Forelimb muscle (tissue), 1 donor: ENCODE measurements around the gene EGFLAM. TPM values are rescaled to one million over a fixed set of nuclear protein-coding genes. Genes with fewer than 3 reads are reported as not detected.

ENCODE experiments used
- DNase-seq: peaks from one replicate; pipeline ENCODE4 v3.0.0-alpha.2; 2013; ENCODE audit warnings: low read depth
- polyA plus RNA-seq: library from polyadenylated mRNA; unstranded; fragments of 120-200 nt; gene quantifications from one replicate; pipeline ENCODE4 v1.2.1, GENCODE V29; 2013; ENCODE audit not compliant: insufficient read length

Gene EGFLAM
- polyA plus RNA-seq, 1 donor, result 46.6 TPM

DNA sequence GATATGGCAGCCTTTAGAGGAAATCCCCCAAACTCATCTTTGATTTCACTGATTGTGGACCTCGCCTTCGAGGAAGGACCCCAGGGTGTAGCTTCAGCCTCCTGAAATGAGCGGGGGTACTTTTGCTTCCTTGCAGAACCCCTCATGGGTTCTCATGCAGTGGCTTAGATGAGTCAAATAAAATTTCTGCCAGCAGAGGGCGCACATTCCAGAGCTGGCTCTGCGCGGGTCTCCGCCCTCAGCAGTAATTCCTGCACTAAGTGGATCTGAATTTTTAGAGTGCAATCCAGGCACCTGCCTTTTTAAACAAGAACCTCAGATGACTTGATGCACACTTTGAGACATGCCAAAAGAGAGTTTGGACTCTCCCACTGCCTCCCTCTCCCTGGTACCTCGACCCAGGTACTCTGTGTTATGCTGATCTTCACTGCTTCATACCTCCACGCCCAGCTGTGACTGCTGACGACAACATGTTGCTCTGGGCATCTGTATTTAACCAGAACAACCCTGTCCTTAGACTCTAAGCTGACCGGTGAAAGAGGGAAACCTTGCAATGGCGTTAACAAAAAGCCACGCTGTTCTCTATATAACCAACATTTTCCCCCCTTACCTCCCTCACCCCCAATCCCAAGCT lies 7.3 kb downstream of the EGFLAM start:
- DNase-seq, result peak; percentile 14

GRCh38 chr5:38267372-38267771 lies 9.0 kb downstream of the EGFLAM start:
- no peak for DNase-seq

GRCh38 chr5:38273626-38274025 lies 15.3 kb downstream of the EGFLAM start:
- DNase-seq, result no peak

DNA sequence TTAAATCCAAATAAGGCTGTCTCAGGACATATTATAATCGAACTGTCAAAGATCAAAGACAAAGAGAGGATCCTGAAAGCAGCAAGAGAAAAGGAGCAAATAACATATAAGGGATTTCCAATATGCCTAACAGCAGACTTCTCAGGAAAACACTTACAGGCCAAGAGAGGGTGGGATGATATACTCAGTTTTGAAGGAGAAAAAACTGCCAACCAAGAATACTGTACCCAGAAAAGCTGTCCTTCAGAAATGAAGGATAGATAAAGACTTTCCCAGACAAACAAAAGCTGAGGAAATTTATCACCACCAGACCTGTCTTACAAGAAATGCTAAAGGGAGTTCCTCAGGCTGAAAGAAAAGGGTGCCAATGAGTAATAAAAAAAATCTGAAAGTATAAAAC lies 16.0 kb downstream of the EGFLAM start:
- no peak for DNase-seq

- DNase-seq, result no peak
Observed at GRCh38 chr5:38284384-38284783, 26.0 kb downstream of the EGFLAM start.

- no peak for DNase-seq
Observed at GRCh38 chr5:38285226-38285625, 26.9 kb downstream of the EGFLAM start.

GRCh38 chr5:38286002-38286401 lies 27.6 kb downstream of the EGFLAM start:
- DNase-seq, result no peak

DNA sequence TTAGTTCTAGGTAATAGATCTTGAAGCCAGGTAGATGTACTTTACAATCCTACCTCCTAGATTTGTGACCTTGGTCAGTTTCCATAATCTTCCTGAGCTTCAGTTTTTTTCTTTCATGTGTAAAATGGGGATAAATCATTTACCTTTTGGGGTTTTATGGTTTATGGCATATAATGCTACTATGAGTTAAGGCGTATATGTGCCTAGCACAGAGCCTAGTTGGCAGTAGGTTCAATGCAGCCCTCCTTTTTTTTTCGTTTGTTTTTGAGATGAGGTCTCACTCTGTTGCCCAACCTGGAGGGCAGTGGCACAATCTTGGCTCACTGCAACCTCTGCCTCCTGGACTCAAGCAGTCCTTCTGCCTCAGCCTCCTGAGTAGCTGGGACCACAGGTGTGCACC lies 28.8 kb downstream of the EGFLAM start:
- DNase-seq, result no peak

DNA sequence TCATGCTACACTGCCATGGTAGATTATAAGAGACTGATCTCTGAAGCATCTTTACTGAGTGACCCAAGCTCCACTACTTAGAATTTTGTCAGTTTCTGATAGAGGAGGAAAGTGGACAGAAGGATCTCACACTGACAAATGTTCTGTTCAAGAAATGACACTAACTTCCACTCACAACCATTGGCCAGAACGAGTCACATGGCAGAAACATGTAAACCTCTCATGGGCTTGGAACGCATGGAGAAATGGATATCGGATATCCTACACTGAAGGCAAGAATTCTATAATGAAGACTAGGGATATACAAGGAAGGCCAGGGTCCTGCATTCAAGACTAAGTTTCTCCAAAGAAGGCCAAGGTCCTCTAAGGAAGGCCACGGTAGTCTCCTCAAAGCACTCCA lies 31.1 kb downstream of the EGFLAM start:
- no peak for DNase-seq

DNA sequence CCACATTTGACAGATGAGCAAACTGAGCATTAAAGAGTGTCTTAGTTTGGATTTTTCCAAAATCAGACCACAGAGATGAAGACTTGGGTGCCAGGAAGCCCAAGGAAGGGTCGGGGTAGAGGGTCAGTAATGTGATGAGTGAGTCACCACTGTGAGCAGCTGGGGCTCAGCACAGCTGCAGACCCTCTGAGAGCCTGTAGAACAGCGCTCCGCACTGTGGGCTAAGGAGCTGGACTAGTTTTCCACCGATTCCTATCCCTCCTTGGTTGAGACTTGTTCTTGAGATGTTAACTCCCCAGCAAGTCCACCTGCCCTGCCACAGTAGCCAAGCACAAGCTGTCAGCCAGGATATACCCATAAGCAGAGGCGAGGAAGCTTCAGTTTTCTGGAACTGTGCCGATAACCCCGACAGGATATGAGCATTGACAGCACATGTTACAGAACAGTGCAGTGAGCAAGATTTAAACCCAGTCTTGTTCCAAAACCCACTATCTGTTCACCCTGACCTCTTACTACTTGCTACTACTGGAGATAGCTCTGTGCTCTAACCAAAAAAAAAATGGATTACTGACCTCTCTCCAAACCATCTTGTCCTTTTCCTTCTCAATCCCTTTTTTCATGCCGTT lies 31.8 kb downstream of the EGFLAM start:
- DNase-seq, result no peak

DNA sequence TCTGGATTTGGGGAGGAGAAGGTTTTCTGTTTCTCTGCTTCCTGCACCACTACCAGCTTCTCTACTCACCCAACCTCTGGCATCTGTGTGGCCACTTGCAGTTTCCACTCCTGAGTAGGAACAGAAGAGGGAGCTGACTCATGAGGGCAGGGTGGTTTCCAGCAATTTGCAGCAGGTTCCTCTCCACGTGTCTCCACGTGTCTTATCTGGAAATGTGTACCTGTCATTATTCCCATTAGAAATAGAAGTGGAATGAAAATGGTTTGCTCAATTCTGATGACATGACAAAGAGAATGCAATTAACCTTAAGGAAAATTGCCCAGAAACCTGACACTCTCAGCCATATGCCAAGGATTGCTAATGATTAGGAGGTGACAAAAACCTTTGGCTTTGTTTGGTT lies 33.0 kb downstream of the EGFLAM start:
- no peak for DNase-seq

- no peak for DNase-seq
Observed at GRCh38 chr5:38292228-38292627, 33.9 kb downstream of the EGFLAM start.

GRCh38 chr5:38295751-38296150 lies 37.4 kb downstream of the EGFLAM start:
- DNase-seq, result no peak

GRCh38 chr5:38297830-38298608 lies 39.7 kb downstream of the EGFLAM start:
- DNase-seq, result peak; percentile 20

- DNase-seq, result no peak
Observed at GRCh38 chr5:38299585-38299984, 41.2 kb downstream of the EGFLAM start.

GRCh38 chr5:38305148-38305547 lies 46.8 kb downstream of the EGFLAM start:
- no peak for DNase-seq

DNA sequence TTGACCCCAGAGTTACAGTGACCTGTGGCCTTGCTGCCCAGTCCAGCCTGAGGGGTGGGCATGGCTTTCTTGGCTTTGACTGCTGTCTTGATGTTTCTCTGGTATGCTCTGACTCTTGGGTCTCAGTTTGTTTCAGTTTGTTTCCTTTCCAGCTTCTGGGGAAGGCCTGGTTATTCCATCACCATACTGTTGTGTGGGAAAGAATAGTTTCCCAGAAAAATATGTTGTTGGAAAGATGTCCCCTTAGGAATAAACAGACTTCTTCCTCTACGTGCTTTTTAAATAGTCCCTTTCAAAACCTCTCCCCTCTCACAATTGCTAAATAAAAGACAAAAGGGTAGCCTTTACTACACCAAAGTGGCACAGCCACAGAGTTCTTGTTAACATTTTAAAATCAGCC lies 49.5 kb downstream of the EGFLAM start:
- no peak for DNase-seq

DNA sequence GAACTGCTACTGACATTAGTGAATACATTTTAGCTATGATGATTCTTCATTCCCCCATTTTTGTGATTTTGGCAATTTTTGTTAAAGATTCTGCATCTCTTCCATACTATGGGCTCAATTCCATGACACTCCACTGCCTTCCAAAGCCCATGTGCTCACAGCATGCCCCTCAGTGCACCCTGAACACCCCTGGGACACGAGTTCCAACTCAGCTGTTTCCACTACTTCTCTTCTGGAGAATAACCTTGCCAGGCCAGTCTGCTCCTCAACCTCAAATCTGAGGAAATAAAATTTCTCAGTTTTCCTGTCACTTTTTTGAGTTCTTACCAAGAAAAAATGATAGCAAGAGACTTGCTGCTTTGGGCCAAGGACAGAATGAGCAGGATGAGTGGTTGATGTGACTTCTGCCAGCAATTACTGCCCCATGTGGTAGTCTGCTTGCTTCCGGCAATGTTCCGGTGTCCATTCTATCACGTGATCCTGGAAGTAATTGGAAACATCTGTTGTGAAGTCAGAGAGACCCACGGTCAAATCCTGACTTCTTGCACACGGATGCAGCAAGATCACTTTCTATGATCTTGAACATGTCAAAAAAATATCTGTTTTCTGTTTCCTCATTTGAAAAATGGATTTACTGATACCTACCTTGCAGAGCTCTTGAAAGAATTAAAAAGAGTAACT lies 58.3 kb downstream of the EGFLAM start:
- DNase-seq, result peak; percentile 56

DNA sequence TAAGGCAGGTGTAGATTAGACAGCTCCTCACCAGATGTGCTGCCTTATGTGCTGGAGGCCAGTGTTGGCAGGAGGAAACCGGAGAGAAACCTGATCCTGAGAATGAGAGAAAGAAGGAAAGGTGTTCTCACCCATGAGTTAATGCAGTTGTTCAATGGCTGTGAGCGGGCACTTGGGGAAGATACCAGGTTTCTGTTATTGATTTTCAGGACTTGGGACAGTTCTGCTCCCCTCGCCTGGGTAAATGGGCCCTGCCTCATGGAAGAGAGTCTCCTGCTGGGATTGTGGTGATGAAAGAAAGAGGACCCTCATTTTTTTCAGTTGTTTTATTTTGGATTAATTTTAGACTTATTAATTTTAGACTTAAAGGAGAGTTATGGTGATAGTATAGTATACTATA lies 59.5 kb downstream of the EGFLAM start:
- no peak for DNase-seq

- no peak for DNase-seq
Observed at GRCh38 chr5:38319491-38319890, 61.1 kb downstream of the EGFLAM start.

DNA sequence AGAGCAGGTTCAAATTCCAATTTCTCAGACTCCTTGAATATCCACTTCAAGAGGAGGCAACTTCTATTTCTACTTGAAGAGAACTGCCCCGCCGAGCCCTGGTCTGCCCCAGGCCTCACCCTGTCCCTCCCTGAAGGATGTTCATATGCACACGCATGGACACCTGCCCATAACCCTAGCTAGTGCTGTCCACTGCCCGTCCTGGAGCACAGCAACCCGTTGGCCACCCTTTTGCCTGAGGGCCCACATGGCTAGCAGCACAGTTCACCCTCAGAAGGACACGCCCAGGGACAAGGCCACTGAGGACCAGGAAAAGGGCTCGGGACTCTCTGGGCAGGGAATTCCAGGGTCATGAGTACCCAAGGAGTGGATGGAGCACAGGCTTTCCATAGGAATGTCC lies 63.6 kb downstream of the EGFLAM start:
- DNase-seq, result no peak

DNA sequence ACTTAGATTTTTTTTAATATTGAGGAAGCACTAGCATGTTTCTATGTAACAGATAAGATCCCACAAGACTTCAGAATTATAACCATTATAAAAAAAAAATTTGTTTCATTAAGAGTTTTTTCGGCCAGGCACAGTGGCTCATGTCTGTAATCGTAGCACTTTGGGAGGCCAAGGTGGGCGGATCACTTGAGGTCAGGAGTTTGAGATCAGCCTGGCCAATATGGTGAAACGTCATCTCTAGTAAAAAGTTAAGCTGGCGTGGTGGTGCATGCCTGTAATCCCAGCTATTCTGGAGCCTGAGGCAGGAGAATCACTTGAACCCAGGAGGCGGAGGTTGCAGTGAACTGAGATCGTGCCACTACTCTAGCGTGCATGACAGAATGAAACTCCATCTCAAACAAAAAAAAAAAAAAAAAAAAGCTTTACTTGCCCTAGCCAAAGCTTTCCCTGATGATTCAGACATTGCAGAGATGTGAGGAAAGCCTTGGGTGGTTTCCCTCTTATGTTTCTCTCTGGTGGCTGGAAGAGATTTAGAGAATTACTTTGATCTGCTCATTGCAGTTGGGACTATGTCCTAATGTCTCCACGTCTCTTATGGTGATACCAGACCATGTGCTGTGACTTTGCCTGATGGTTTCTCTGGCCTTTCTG lies 65.4 kb downstream of the EGFLAM start:
- no peak for DNase-seq
